HCT116 (cell line): ENCODE measurements around the gene KLHL24. TPM values are rescaled to one million over a fixed set of nuclear protein-coding genes. Genes with fewer than 3 reads are reported as not detected.

Experiments used
- ATAC-seq: fragments of 200-7000 bp; cut with Tn5 transposase; 2 replicates; pipeline ENCODE4 v1.9.1; 2020; ENCODE audit warnings: mild to moderate bottlenecking, moderate library complexity
- BruUV-seq: library from RNA; stranded (reverse); fragments of 400-500 nt; replicated peaks from 2 replicates; lab custom pipeline; 2021; lab: Mats Ljungman, UMichigan
- CTCF ChIA-PET: fragments of 300-600 bp; sonication (Branson Sonifier 250); formaldehyde crosslinking; loops from one replicate; lab custom pipeline; 2021; ENCODE audit warnings: antibody characterized with exemption; lab: Charles Lee
- POLR2A ChIA-PET: fragments of 300-600, 350-600 bp; sonication (Branson Sonifier 250); formaldehyde crosslinking; loops from one replicate; lab custom pipeline; 2021; ENCODE audit warnings: antibody characterized with exemption; lab: Charles Lee
- RAD21 ChIA-PET, 2 experiments: fragments of 300-600 bp; sonication (Branson Sonifier 250); formaldehyde crosslinking; loops; one replicate each; lab custom pipeline; 2023; ENCODE audit warnings: low total read pairs in 2 of 2; ENCODE audit not compliant: uncharacterized antibody in 2 of 2, unreplicated experiment in 2 of 2, low non-redundant PET in 1 of 2; lab: Charles Lee
- DNase-seq: peaks from one replicate; pipeline ENCODE4 v3.0.0-alpha.2; 2010; ENCODE audit warnings: low read depth, low spot score
- H2AFZ ChIP-seq: fragments of 200-600 bp; shearing (Covaris generic), sonication (generic); 2 replicates; pipeline ENCODE4 v1.6.1; 2017; ENCODE audit warnings: low read depth, mixed run types, mixed read lengths, antibody characterized with exemption, low read length; ENCODE audit not compliant: poor library complexity, severe bottlenecking
- H3K27ac ChIP-seq: 2 replicates; pipeline ENCODE4 v1.5.1; 2012; ENCODE audit warnings: low read depth, low read length
- H3K27me3 ChIP-seq: fragments of 200-600 bp; sonication (generic); 2 replicates; pipeline ENCODE4 v1.6.1; 2016; ENCODE audit warnings: mixed run types, low read length, mixed read lengths; ENCODE audit not compliant: insufficient read depth
- H3K36me3 ChIP-seq, 2 experiments: fragments of 200-500 bp in 1 of 2; fragments of 200-600 bp in 1 of 2; sonication (Bioruptor generic) in 1 of 2; sonication (generic) in 1 of 2; 2 replicates each; pipeline versions ENCODE4 v1.5.1 to v1.6.1; 2014 to 2016; ENCODE audit warnings: low read length in 2 of 2, inconsistent platforms in 1 of 2, mixed read lengths in 1 of 2, mixed run types in 1 of 2; ENCODE audit not compliant: insufficient read depth in 2 of 2, control insufficient read depth in 1 of 2
- H3K4me1 ChIP-seq, 2 experiments: fragments of 200-600 bp in 1 of 2; sonication (generic) in 1 of 2; 2 replicates each; pipeline versions ENCODE4 v1.5.1 to v1.6.1; 2012 to 2017; ENCODE audit warnings: low read length in 2 of 2, inconsistent platforms in 1 of 2, mild to moderate bottlenecking in 1 of 2, mixed read lengths in 1 of 2, mixed run types in 1 of 2, moderate library complexity in 1 of 2; ENCODE audit not compliant: insufficient read depth in 2 of 2, control insufficient read depth in 1 of 2
- H3K4me2 ChIP-seq: fragments of 200-600 bp; sonication (generic); 2 replicates; pipeline ENCODE4 v1.6.1; 2017; ENCODE audit warnings: mixed run types, low read length, mixed read lengths
- H3K4me3 ChIP-seq, 2 experiments: fragments of 200-600 bp in 1 of 2; sonication (generic) in 1 of 2; replicated peaks in 1 of 2; 2 replicates each; pipeline ENCODE4 v1.5.1; 2011 to 2016; ENCODE audit warnings: low read length in 2 of 2, control low read depth in 1 of 2, low read depth in 1 of 2, mild to moderate bottlenecking in 1 of 2, mixed read lengths in 1 of 2, mixed run types in 1 of 2
- H3K79me2 ChIP-seq: fragments of 200-600 bp; sonication (generic); 2 replicates; pipeline ENCODE4 v1.6.1; 2017; ENCODE audit warnings: mild to moderate bottlenecking, mixed run types, low read length, moderate library complexity, mixed read lengths; ENCODE audit not compliant: insufficient read depth
- H3K9ac ChIP-seq: fragments of 200-600 bp; sonication (generic); 2 replicates; pipeline ENCODE4 v1.6.1; 2016; ENCODE audit warnings: low read length, mixed read lengths
- H3K9me2 ChIP-seq: fragments of 200-600 bp; sonication (generic), shearing (Covaris generic); 2 replicates; pipeline ENCODE4 v1.6.1; 2017; ENCODE audit warnings: mixed run types, mild to moderate bottlenecking, moderate library complexity; ENCODE audit not compliant: insufficient read depth
- H3K9me3 ChIP-seq, 2 experiments: fragments of 200-500 bp in 1 of 2; fragments of 200-600 bp in 1 of 2; sonication (Bioruptor generic) in 1 of 2; sonication (generic) in 1 of 2; 2 replicates each; pipeline ENCODE4 v1.6.1; 2014 to 2017; ENCODE audit warnings: low read length in 2 of 2, mixed read lengths in 2 of 2, inconsistent platforms in 1 of 2, low read depth in 1 of 2, mild to moderate bottlenecking in 1 of 2, mixed run types in 1 of 2, moderate library complexity in 1 of 2; ENCODE audit not compliant: control insufficient read depth in 1 of 2, insufficient read depth in 1 of 2
- H4K20me1 ChIP-seq: fragments of 200-600 bp; sonication (generic), shearing (Covaris generic); 2 replicates; pipeline ENCODE4 v1.6.1; 2017; ENCODE audit warnings: mixed run types, mild to moderate bottlenecking, moderate library complexity; ENCODE audit not compliant: insufficient read depth
- ATF3 ChIP-seq: IDR thresholded peaks from 2 replicates; pipeline ENCODE4 v1.6.1; 2012
- CBX3 ChIP-seq: IDR thresholded peaks from 2 replicates; pipeline ENCODE4 v1.6.1; 2012; ENCODE audit warnings: low read depth
- EZH2 ChIP-seq: fragments of 200-600 bp; sonication (generic); IDR thresholded peaks from 2 replicates; pipeline ENCODE4 v1.6.1; 2017; ENCODE audit warnings: antibody characterized with exemption, mixed run types
- FOSL1 ChIP-seq: IDR thresholded peaks from 2 replicates; pipeline ENCODE4 v1.6.1; 2012; ENCODE audit warnings: low read depth
- JUND ChIP-seq: IDR thresholded peaks from 2 replicates; pipeline ENCODE4 v1.6.1; 2012
- MAX ChIP-seq: IDR thresholded peaks from 2 replicates; pipeline ENCODE4 v1.6.1; 2012
- REST ChIP-seq: IDR thresholded peaks from 2 replicates; pipeline ENCODE4 v1.6.1; 2012; ENCODE audit warnings: low read depth
- SP1 ChIP-seq: IDR thresholded peaks from 2 replicates; pipeline ENCODE4 v1.6.1; 2012; ENCODE audit warnings: low read depth
- SRF ChIP-seq: IDR thresholded peaks from 2 replicates; pipeline ENCODE4 v1.6.1; 2012; ENCODE audit warnings: low read depth
- ZBTB33 ChIP-seq: IDR thresholded peaks from 2 replicates; pipeline ENCODE4 v1.6.1; 2011; ENCODE audit warnings: mild to moderate bottlenecking, low read length, moderate library complexity; ENCODE audit not compliant: insufficient replicate concordance; ENCODE audit errors: extremely low read depth
- ZFX ChIP-seq: fragments of 450-650 bp; IDR thresholded peaks from 2 replicates; pipeline ENCODE4 v1.6.1; 2017
- intact Hi-C: fragments of 100-400 bp; cut with micrococcal nuclease; formaldehyde crosslinking; loops from 2 replicates; pipeline ENCODE4 v1.10.0; 2022
- total RNA-seq: library from RNA; stranded (reverse); gene quantifications from one replicate; pipeline ENCODE4 v1.2.1, GENCODE V29; 2021; ENCODE audit not compliant: unreplicated experiment

The KLHL24 gene
- total RNA-seq, 1 experiment from 2014 or later = 21.0 TPM

- ChIA-PET RAD21 (no interaction called here), POLR2A (no interaction called here), CTCF (no interaction called here)
- Histone ChIP-seq H3K9me2 (no peaks in the 10 kb centered on the region), H4K20me1 (no peaks in the 10 kb centered on the region; the same call in 1 of the 2 replicates), H2AFZ (no peak overlapping the region), H3K27me3 (no peaks in the 10 kb centered on the region), H3K4me2 (no peak overlapping the region), H3K9me3 (no peaks in the 10 kb centered on the region), H3K27ac (no peak overlapping the region), H3K36me3 (peaks cover 33 to 49% of the 10 kb centered on the region in 2 experiments), H3K4me1 (no peaks in the 10 kb centered on the region), H3K4me3 (no peak overlapping the region), H3K79me2 (peaks cover 19% of the 10 kb centered on the region), H3K9ac (no peak overlapping the region)
- intact Hi-C loops = no loop called here
- TF ChIP-seq FOSL1 = no peak
- no peak for TF ChIP-seq SP1
- TF ChIP-seq ZFX = no peak
- TF ChIP-seq ZBTB33 = no peak
- TF ChIP-seq MAX = no peak
- TF ChIP-seq JUND = no peak
- TF ChIP-seq ATF3 = no peak
- TF ChIP-seq SRF = no peak
- no peak for TF ChIP-seq CBX3
- no peak for TF ChIP-seq EZH2
- TF ChIP-seq REST = no peak
- no peak for ATAC-seq
- DNase-seq = no peak
- BruUV-seq = no TSS peak
These were observed 98.1 kb downstream of the KLHL24 start for GRCh38 chr3:183733553-183733952.

Other genes starting within 250 kb of the KLHL24 start
- gene MCF2L2, start 207.0 kb upstream of the KLHL24 start, total RNA-seq = 1.5 TPM
- gene KLHL6, start 79.9 kb upstream of the KLHL24 start, total RNA-seq = 0.15 TPM
- gene YEATS2, start 62.2 kb downstream of the KLHL24 start, total RNA-seq = 38.6 TPM
- gene MAP6D1, start 190.0 kb downstream of the KLHL24 start, total RNA-seq = 5.3 TPM
- gene PARL, start 249.3 kb downstream of the KLHL24 start, total RNA-seq = 69.7 TPM